HEK293 (cell line): Measurements from ENCODE around the gene SETD1A.

ENCODE experiments used
- CTCF ChIA-PET: fragments of 350-600 bp; formaldehyde crosslinking; extraction: SDS; loops from one replicate; lab custom pipeline; 2021; ENCODE audit warnings: antibody characterized with exemption; lab: Yijun Ruan, JAX
- POLR2A ChIA-PET: fragments of 300-600 bp; formaldehyde crosslinking; extraction: SDS; loops from one replicate; lab custom pipeline; 2020; ENCODE audit warnings: antibody characterized with exemption, inconsistent platforms; lab: Yijun Ruan, JAX
- H3K27ac ChIP-seq: fragments of 200-500 bp; sonication (Bioruptor generic); 2 replicates; pipeline ENCODE4 v1.5.1; 2014; ENCODE audit warnings: low read depth, low read length, control low read depth, inconsistent platforms; ENCODE audit errors: extremely low read depth
- H3K36me3 ChIP-seq, 2 experiments: fragments of 200-500 bp in 1 of 2; sonication (Bioruptor generic) in 1 of 2; 1 replicate in 1 of 2; 2 replicates in 1 of 2; pipeline ENCODE4 v1.5.1; 2014 to 2017; ENCODE audit warnings: inconsistent platforms in 2 of 2, low read length in 2 of 2; ENCODE audit not compliant: control insufficient read depth in 2 of 2, insufficient read depth in 1 of 2
- H3K4me1 ChIP-seq: fragments of 200-500 bp; sonication (Bioruptor generic); 2 replicates; pipeline ENCODE4 v1.5.1; 2014; ENCODE audit warnings: mild to moderate bottlenecking, low read length, inconsistent platforms; ENCODE audit not compliant: control insufficient read depth, insufficient read depth
- H3K4me3 ChIP-seq: 2 replicates; pipeline ENCODE4 v1.5.1; 2011; ENCODE audit warnings: low read depth, mild to moderate bottlenecking, control low read depth, low read length, moderate library complexity
- H3K9me3 ChIP-seq: fragments of 200-500 bp; sonication (Bioruptor generic); 2 replicates; pipeline ENCODE4 v1.5.1; 2014; ENCODE audit warnings: low read depth, low read length, inconsistent platforms; ENCODE audit not compliant: control insufficient read depth, insufficient read depth
- GFI1B ChIP-seq: fragments of 450-650 bp; formaldehyde crosslinking; IDR thresholded peaks from 2 replicates; pipeline ENCODE4 v1.5.1; 2016; ENCODE audit warnings: missing biosample characterization, missing genetic modification characterization
- GLI2 ChIP-seq: fragments of 450-650 bp; formaldehyde crosslinking; IDR thresholded peaks from 2 replicates; pipeline ENCODE4; 2017; ENCODE audit warnings: missing biosample characterization, missing genetic modification characterization, low read depth, borderline replicate concordance
- HOXA7 ChIP-seq: sonication (generic); formaldehyde crosslinking; IDR thresholded peaks from 2 replicates; pipeline ENCODE4 v1.8.1; 2022; ENCODE audit warnings: missing genetic modification reagents, borderline replicate concordance
- HOXC10 ChIP-seq: sonication (generic); formaldehyde crosslinking; IDR thresholded peaks from 2 replicates; pipeline ENCODE4 v1.8.1; 2023; ENCODE audit warnings: mild to moderate bottlenecking, missing genetic modification reagents
- KLF16 ChIP-seq: fragments of 450-650 bp; formaldehyde crosslinking; IDR thresholded peaks from 2 replicates; pipeline ENCODE4 v1.5.1; 2017; ENCODE audit warnings: missing biosample characterization, missing genetic modification characterization
- KLF7 ChIP-seq: fragments of 450-650 bp; formaldehyde crosslinking; IDR thresholded peaks from 2 replicates; pipeline ENCODE4 v1.5.1; 2016; ENCODE audit warnings: missing biosample characterization, missing genetic modification characterization, borderline replicate concordance
- PRDM2 ChIP-seq: fragments of 450-650 bp; formaldehyde crosslinking; IDR thresholded peaks from 2 replicates; pipeline ENCODE4 v1.5.1; 2016; ENCODE audit warnings: missing biosample characterization, missing genetic modification characterization, borderline replicate concordance
- YY1 ChIP-seq: fragments of 450-650 bp; formaldehyde crosslinking; IDR thresholded peaks from 2 replicates; pipeline ENCODE4 v1.5.1; 2018; ENCODE audit warnings: missing biosample characterization, missing genetic modification characterization
- ZBTB1 ChIP-seq: fragments of 450-650 bp; formaldehyde crosslinking; IDR thresholded peaks from 2 replicates; pipeline ENCODE4 v1.5.1; 2016; ENCODE audit warnings: missing biosample characterization, missing genetic modification characterization
- ZBTB11 ChIP-seq: fragments of 450-650 bp; formaldehyde crosslinking; conservative IDR thresholded peaks from 2 replicates; pipeline ENCODE4 v1.5.1; 2016; ENCODE audit warnings: low read depth, missing biosample characterization, missing genetic modification characterization
- ZBTB48 ChIP-seq: fragments of 450-650 bp; formaldehyde crosslinking; IDR thresholded peaks from 2 replicates; pipeline ENCODE4 v1.5.1; 2016; ENCODE audit warnings: missing biosample characterization, missing genetic modification characterization
- ZNF121 ChIP-seq: fragments of 450-650 bp; formaldehyde crosslinking; IDR thresholded peaks from 2 replicates; pipeline ENCODE4 v1.5.1; 2016; ENCODE audit warnings: missing biosample characterization, missing genetic modification characterization
- ZNF423 ChIP-seq: fragments of 450-650 bp; formaldehyde crosslinking; IDR thresholded peaks from 2 replicates; pipeline ENCODE4 v1.5.1; 2016; ENCODE audit warnings: missing biosample characterization, missing genetic modification characterization
- ZNF488 ChIP-seq: fragments of 450-650 bp; formaldehyde crosslinking; IDR thresholded peaks from 2 replicates; pipeline ENCODE4 v1.5.1; 2016; ENCODE audit warnings: missing biosample characterization, missing genetic modification characterization
- ZNF768 ChIP-seq: fragments of 450-650 bp; formaldehyde crosslinking; IDR thresholded peaks from 2 replicates; pipeline ENCODE4 v1.5.1; 2018; ENCODE audit warnings: missing biosample characterization, mild to moderate bottlenecking, missing genetic modification characterization
- TF ChIP-seq, protein P1 (sequence below): fragments of 450-650 bp; formaldehyde crosslinking; IDR thresholded peaks from 2 replicates; pipeline ENCODE4 v1.5.1; 2017; ENCODE audit warnings: missing biosample characterization, mild to moderate bottlenecking, missing genetic modification characterization, moderate library complexity
- TF ChIP-seq, protein P2 (sequence below): fragments of 450-650 bp; formaldehyde crosslinking; IDR thresholded peaks from 2 replicates; pipeline ENCODE4 v1.5.1; 2016; ENCODE audit warnings: missing biosample characterization, missing genetic modification characterization
- TF ChIP-seq, protein P3 (sequence below): fragments of 450-650 bp; formaldehyde crosslinking; IDR thresholded peaks from 2 replicates; pipeline ENCODE4 v1.5.1; 2016; ENCODE audit warnings: missing biosample characterization, missing genetic modification characterization
- TF ChIP-seq, protein P4 (sequence below): fragments of 450-650 bp; formaldehyde crosslinking; IDR thresholded peaks from 2 replicates; pipeline ENCODE4 v1.5.1; 2016; ENCODE audit warnings: missing biosample characterization, missing genetic modification characterization

SETD1A gene

DNA sequence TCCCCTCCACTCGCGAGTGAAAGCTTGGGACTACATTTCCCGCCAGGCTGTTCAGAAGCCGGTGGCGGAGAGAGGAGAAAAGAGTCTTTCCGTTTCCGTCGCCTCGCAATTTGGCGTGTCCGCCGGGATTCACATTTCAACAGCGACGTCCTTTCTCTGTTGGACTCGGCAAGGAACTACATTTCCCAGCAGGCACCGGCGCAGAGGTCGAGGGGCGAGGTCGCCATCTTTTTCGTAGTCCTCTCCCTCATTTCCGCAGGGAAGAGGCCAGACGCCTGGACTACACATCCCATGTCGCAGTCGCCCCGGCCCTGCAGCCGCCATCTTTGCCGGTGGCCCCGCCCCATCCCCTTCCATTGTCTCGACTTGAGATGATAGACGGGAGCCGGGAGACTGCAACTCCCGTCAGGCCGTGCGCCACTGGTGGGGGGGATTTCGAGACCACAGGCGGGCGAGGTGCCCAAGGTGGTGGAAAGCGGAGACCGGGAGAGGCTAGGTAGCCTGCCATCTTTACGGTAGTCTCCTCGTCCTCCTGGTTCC lies 35.1 kb upstream of the SETD1A start (continued):
- peak; percentile 77; the same call in 1 of the 2 replicates for TF ChIP-seq KLF7
- TF ChIP-seq YY1 = peak; percentile 100

DNA sequence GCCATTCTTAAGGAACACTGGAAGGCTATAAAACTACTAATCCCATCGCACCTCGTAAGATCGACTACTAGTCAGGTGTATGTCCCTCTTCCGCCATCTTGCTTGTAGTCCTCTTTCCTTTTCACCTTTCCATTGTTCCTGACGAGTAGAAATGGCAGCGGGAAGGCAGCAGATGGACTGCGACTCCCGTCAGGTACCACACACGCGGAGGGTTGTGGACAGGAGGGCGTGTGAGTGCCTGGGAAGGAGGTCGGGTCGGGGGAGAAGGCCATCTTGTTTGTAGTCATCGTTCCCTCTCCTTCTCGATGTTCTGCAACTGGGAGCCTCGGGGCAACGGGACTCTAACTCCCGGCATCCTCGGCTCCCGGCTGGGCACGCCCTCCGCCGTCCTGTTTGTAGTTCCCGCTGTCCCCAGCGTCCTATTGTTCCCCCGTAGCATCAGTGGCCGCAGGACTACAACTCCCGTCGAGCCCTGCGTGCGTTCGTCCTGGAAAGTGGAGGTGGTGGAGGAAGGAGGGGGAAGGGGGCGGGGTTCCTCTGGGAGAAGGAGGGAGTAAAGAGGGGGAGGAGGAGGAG lies 34.5 kb upstream of the SETD1A start:
- Histone ChIP-seq H3K4me1 (no peaks in the 10 kb centered on the region), H3K4me3 (peak overlapping the region; percentile 68), H3K36me3 (peaks cover 0 to 31% of the 10 kb centered on the region in 2 experiments; a peak in 1 of 3 replicates), H3K27ac (peak overlapping the region; percentile 60), H3K9me3 (no peaks in the 10 kb centered on the region)
- ChIA-PET POLR2A (interaction anchor here (0.6 to 1.3 kb wide), 8 partner anchors 19 to 175 kb away, joined by 3 to 4 read pairs (median 3); partner anchors contain the start of gene PHKG2), CTCF (interaction anchor here (0.8 kb wide), 1 partner anchor 31 kb away, joined by 3 read pairs; no protein-coding TSS in a partner anchor)
- TF ChIP-seq, protein P1, sequence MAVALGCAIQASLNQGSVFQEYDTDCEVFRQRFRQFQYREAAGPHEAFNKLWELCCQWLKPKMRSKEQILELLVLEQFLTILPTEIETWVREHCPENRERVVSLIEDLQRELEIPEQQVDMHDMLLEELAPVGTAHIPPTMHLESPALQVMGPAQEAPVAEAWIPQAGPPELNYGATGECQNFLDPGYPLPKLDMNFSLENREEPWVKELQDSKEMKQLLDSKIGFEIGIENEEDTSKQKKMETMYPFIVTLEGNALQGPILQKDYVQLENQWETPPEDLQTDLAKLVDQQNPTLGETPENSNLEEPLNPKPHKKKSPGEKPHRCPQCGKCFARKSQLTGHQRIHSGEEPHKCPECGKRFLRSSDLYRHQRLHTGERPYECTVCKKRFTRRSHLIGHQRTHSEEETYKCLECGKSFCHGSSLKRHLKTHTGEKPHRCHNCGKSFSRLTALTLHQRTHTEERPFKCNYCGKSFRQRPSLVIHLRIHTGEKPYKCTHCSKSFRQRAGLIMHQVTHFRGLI (tag by site-specific recombination) = no peak
- TF ChIP-seq ZBTB11 (tag by site-specific recombination) (peak; percentile 68), HOXA7 (CRISPR knock-in tag) (no peak), HOXC10 (CRISPR knock-in tag) (no peak), ZNF488 (tag by site-specific recombination) (no peak), GFI1B (tag by site-specific recombination) (no peak), KLF16 (tag by site-specific recombination) (peak; percentile 98), ZNF121 (tag by site-specific recombination) (no peak), ZNF768 (tag by site-specific recombination) (no peak), ZNF423 (tag by site-specific recombination) (no peak), PRDM2 (tag by site-specific recombination) (no peak), GLI2 (tag by site-specific recombination) (no peak), ZBTB48 (tag by site-specific recombination) (no peak), ZBTB1 (tag by site-specific recombination) (0 out of 2 replicates have a peak, but pooled peaks have one; percentile 68)
- TF ChIP-seq, protein P2, sequence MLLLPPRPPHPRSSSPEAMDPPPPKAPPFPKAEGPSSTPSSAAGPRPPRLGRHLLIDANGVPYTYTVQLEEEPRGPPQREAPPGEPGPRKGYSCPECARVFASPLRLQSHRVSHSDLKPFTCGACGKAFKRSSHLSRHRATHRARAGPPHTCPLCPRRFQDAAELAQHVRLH (tag by site-specific recombination) = 0 out of 2 replicates have a peak, but pooled peaks have one; percentile 71
- TF ChIP-seq, protein P3, sequence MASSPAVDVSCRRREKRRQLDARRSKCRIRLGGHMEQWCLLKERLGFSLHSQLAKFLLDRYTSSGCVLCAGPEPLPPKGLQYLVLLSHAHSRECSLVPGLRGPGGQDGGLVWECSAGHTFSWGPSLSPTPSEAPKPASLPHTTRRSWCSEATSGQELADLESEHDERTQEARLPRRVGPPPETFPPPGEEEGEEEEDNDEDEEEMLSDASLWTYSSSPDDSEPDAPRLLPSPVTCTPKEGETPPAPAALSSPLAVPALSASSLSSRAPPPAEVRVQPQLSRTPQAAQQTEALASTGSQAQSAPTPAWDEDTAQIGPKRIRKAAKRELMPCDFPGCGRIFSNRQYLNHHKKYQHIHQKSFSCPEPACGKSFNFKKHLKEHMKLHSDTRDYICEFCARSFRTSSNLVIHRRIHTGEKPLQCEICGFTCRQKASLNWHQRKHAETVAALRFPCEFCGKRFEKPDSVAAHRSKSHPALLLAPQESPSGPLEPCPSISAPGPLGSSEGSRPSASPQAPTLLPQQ = peak; percentile 38
- TF ChIP-seq, protein P4, sequence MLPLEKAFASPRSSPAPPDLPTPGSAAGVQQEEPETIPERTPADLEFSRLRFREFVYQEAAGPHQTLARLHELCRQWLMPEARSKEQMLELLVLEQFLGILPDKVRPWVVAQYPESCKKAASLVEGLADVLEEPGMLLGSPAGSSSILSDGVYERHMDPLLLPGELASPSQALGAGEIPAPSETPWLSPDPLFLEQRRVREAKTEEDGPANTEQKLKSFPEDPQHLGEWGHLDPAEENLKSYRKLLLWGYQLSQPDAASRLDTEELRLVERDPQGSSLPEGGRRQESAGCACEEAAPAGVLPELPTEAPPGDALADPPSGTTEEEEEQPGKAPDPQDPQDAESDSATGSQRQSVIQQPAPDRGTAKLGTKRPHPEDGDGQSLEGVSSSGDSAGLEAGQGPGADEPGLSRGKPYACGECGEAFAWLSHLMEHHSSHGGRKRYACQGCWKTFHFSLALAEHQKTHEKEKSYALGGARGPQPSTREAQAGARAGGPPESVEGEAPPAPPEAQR (tag by site-specific recombination) = 0 out of 2 replicates have a peak, but pooled peaks have one; percentile 4
